GM12801 (cell line): Measurements from ENCODE around the gene ITIH5.

Source experiments
- TF ChIP-seq, protein P1 (sequence below): IDR thresholded peaks from one replicate; pipeline ENCODE4 v1.5.1; 2011; ENCODE audit warnings: control low read depth; ENCODE audit not compliant: insufficient read length; ENCODE audit errors: extremely low read depth

Gene ITIH5

GRCh38 chr10:7541137-7542087 lies 125.4 kb downstream of the ITIH5 start:
- TF ChIP-seq, protein P1, sequence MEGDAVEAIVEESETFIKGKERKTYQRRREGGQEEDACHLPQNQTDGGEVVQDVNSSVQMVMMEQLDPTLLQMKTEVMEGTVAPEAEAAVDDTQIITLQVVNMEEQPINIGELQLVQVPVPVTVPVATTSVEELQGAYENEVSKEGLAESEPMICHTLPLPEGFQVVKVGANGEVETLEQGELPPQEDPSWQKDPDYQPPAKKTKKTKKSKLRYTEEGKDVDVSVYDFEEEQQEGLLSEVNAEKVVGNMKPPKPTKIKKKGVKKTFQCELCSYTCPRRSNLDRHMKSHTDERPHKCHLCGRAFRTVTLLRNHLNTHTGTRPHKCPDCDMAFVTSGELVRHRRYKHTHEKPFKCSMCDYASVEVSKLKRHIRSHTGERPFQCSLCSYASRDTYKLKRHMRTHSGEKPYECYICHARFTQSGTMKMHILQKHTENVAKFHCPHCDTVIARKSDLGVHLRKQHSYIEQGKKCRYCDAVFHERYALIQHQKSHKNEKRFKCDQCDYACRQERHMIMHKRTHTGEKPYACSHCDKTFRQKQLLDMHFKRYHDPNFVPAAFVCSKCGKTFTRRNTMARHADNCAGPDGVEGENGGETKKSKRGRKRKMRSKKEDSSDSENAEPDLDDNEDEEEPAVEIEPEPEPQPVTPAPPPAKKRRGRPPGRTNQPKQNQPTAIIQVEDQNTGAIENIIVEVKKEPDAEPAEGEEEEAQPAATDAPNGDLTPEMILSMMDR = no peak

GRCh38 chr10:7538970-7539654 lies 127.7 kb downstream of the ITIH5 start:
- TF ChIP-seq, protein P1 = no peak

DNA sequence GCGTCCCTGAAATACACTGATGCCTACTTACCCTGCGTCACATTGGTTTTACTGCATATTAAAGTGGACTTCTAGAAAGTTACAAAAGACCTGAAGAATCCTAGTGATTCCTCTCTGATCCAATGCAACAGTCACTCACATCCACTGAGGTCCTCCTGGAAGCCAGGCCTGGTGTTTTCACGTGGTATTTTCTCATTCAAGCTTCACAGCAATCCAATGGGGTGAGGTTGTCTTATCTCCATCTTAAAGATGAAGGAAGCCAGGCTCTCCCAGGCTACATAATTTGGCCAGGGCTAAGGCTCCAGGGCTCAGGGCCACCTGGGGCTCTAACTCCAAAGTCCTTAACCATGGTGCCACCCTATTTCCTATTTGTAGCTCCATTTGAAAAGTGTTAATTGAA lies 129.6 kb downstream of the ITIH5 start:
- TF ChIP-seq, protein P1 = no peak

- TF ChIP-seq, protein P1 = no peak
These were observed 132.3 kb downstream of the ITIH5 start for GRCh38 chr10:7534480-7534852.

- TF ChIP-seq, protein P1 = no peak
These were observed 132.9 kb downstream of the ITIH5 start for GRCh38 chr10:7533657-7534479.

GRCh38 chr10:7532723-7533498 lies 133.9 kb downstream of the ITIH5 start:
- TF ChIP-seq, protein P1 = no peak
